ENCODE results near the gene DNM3.
"Not testable (repeated sequence)": the region's sequence is repeated elsewhere in the genome, so short reads cannot be mapped to it uniquely, and the experiment has no call there.

Gene DNM3

DNA sequence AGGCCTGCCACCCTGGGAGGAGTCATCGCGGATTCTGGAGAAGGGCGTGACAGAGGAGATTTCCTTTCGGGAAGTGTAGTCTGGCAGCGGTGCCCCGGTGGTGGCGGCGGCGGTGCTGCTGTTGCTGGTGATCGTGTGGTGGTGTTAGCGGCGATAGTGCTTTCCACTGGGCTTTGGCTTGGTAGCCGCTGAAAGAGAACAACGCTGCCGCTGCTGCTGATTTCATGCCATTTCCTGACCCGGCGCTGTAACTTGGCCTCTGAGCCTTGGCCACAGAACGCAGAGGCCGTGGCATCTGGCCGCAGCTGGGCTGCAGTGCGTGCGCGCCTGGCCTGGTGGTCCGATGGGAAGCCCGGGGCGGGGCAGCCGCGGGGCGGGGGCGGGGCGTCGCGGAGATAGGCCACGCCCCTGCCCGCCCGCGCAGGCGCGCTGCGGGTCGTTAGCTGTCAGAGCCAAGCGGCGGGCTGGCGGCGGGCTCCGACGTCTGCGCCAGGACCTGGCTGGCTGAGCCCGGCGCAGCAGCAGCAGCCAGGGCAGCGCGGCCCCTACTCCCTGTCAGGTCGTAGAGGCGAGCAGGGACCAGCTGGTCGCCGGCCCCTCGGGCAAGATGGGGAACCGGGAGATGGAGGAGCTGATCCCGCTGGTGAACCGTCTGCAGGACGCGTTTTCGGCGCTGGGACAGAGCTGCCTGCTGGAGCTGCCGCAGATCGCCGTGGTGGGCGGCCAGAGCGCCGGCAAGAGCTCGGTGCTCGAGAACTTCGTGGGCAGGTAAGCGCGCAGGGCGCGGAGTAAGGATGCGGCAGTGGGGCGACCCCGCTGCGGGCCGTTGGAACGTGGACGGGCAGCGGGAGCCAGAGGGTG, at the start of gene DNM3:
DNM3 (plus strand) TSS at position 449 of the 861 bp plus-strand sequence; CDS start at position 608, 159 bp downstream.
- peak; percentile 83 for DNase-seq

- DNase-seq: no peak
Observed at GRCh38 chr1:171792656-171793369, 48.5 kb upstream of the DNM3 start.

GRCh38 chr1:171793636-171794035, 47.7 kb upstream of the DNM3 start:
- DNase-seq: no peak

GRCh38 chr1:171794085-171794484, 47.2 kb upstream of the DNM3 start:
- DNase-seq: no peak

- no peak for DNase-seq
Observed at GRCh38 chr1:171796592-171796991, 44.7 kb upstream of the DNM3 start.

- DNase-seq: no peak
Observed at GRCh38 chr1:171798311-171798710, 43.0 kb upstream of the DNM3 start.

- no peak for DNase-seq
Observed at GRCh38 chr1:171798765-171799164, 42.5 kb upstream of the DNM3 start.

GRCh38 chr1:171799166-171799565, 42.1 kb upstream of the DNM3 start:
- no peak for DNase-seq

GRCh38 chr1:171799698-171800097, 41.6 kb upstream of the DNM3 start:
- DNase-seq: not testable (repeated sequence)

DNA sequence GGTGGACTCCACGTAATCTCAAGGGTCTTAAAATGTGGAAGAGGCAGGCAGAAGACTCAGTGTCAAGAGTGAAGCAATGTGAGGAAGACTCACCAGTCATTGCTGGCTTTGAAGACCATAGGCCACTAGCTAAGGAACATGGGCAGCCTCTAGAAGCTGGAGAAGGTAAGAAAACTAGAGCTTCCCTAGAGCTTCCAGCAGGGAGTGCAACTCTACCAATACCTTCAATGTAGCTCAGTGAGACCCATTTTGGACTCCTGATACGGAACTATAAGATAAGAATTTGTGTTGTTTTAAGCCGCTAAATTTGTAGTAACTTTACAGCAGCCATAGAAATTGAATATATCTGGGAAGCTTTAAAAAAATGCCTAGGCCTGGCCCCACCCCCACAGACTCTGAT, 41.0 kb upstream of the DNM3 start:
- no peak for DNase-seq

- no peak for DNase-seq
Observed at GRCh38 chr1:171800851-171801250, 40.4 kb upstream of the DNM3 start.

GRCh38 chr1:171801487-171801891, 39.8 kb upstream of the DNM3 start:
- DNase-seq: peak; percentile 34

DNA sequence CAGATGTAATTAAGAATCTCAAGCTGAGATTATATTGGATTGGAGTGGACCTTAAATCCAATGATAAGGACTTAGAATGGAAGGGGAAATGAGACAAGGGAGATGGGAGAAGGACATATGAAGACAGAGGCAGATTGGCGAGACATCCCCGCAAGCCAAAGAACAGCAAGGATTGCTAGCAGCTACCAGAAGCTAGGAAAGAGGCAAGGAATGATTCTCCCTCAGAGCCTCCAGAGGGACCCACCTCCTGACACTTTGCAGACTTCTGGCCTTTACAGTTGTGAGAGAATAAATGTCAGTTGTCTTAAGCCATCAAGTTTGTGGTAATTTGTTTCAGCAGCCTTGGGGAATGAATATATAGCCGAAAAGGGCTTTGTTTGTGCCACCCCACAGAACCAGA, 39.1 kb upstream of the DNM3 start:
- DNase-seq: no peak

DNA sequence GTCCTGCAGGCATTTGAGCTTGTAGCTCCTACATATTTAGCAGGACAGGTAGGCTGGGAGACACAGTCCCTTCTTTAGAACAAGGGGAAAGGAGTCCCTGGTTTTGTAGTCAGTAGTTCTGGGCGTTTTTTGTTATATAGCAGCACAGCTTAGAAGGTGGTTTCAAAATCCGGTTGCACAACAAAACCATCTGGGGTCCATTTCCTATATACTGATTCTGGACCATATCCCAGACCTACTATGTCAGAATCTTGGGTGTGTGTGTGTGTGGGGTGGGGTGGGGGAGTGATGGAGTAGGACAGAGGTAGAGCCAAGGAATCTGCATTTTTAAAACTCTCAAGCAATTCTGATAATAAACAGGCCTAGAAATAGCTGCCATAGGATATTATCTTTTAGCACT, 38.3 kb upstream of the DNM3 start:
- no peak for DNase-seq

GRCh38 chr1:171803461-171804022, 37.8 kb upstream of the DNM3 start:
- DNase-seq: no peak

- no peak for DNase-seq
Observed at GRCh38 chr1:171805395-171806115, 35.7 kb upstream of the DNM3 start.

- DNase-seq: no peak
Observed at GRCh38 chr1:171807556-171807955, 33.7 kb upstream of the DNM3 start.

DNA sequence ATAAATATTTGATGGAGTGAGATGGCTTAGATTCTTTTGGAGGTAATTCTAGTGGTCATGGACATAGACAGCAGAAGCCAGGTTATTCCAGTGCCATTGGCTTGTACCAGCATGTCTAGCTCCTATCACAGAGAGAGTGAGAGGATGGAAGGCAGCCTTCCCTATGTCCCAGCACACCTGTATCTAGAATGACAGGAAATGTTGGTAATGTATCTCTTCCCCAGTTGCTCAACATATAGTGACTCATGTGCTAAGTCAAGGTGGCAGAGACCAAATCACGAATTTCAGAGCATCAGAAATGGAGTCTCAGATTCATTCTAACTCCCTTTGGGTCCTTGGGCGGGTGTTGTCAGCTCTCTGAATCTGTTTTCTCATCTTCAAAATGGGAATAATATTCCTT, 31.5 kb upstream of the DNM3 start:
- DNase-seq: no peak

DNA sequence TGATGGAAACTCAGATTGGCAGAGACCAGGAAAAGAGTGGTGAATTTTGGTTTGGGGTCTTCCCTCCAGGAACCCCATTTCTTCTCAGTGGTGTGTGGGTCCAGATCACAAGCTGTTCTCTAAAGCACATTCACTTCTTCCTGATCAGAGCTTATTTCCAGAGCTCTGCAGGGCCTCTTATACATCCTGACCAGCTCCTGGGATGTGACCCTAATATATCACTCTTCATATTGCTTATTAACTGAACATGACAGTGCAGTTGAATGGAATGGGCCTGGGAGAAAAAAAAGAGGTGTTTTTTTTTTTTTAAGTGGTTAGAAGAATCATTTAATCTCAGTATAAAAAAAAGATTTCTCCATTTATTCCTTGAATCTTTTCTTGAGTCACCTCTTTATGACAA, 29.6 kb upstream of the DNM3 start:
- DNase-seq: no peak

DNA sequence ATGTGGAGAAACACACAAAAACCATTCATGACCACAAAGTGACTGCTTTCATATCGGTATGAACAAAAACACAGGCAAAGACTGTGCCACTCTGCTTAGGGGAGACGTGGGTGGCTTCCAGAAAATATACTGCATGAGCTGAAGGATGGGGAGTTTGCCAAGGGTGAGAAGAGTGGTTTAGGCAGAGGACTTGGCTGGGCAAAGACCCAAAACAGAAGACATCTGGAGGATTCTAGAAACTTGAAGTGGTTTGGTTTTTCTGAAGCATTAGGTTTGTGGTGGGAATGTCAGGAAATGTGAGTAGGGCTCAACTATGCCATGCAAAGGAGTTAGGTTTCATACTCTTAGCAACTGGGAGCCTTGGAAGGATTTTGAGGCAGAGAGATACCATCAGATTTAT, 26.6 kb upstream of the DNM3 start:
- DNase-seq: no peak

- no peak for DNase-seq
Observed at GRCh38 chr1:171816300-171816901, 24.9 kb upstream of the DNM3 start.

DNA sequence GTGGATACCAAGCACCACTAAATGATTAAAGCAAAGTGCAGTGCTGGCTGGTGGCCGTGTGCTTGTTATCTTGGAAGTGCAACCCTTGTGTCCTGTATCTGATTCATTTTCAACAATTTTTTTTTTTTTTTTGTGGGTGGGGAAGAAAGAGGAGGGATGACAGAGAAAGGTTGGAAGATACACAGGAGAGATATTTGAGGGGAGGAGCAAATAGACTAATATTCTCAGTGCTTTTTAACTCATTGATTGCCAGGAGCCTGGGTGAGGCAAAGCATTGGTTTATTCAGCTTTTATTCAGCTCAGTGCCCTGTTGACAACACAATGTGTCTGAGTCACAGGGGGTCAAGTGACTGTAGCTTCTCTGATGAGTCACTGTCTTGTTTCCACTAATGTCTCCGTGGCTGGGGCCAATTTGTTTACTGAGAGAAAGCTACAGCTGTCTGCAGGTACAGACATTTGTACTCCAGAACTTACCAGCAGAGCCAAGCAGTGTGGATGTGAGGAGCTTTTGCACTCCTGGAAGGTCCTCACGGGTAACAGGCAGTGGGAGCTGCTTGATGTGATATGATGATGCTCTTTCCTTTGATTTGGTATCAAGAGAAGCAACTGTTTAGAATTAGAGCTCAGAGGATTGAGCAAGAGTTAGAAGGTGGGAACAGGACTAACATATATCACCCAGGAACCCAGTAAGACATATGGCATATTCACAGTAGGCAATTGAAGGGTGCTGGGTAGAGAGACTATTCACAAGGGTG, 23.6 kb upstream of the DNM3 start:
- DNase-seq: no peak

Measured in CD4-positive, alpha-beta T cell treated with Interleukin-21 for 1 hour (primary cell).